HCT116 (cell line): ENCODE measurements around the gene PAX1. TPM values are rescaled to one million over a fixed set of nuclear protein-coding genes. Genes with fewer than 3 reads are reported as not detected.

Experiments used
- ATAC-seq: fragments of 200-7000 bp; cut with Tn5 transposase; 2 replicates; pipeline ENCODE4 v1.9.1; 2020; ENCODE audit warnings: mild to moderate bottlenecking, moderate library complexity
- BruUV-seq: library from RNA; stranded (reverse); fragments of 400-500 nt; replicated peaks from 2 replicates; lab custom pipeline; 2021; lab: Mats Ljungman, UMichigan
- CTCF ChIA-PET: fragments of 300-600 bp; sonication (Branson Sonifier 250); formaldehyde crosslinking; loops from one replicate; lab custom pipeline; 2021; ENCODE audit warnings: antibody characterized with exemption; lab: Charles Lee
- POLR2A ChIA-PET: fragments of 300-600, 350-600 bp; sonication (Branson Sonifier 250); formaldehyde crosslinking; loops from one replicate; lab custom pipeline; 2021; ENCODE audit warnings: antibody characterized with exemption; lab: Charles Lee
- RAD21 ChIA-PET, 2 experiments: fragments of 300-600 bp; sonication (Branson Sonifier 250); formaldehyde crosslinking; loops; one replicate each; lab custom pipeline; 2023; ENCODE audit warnings: low total read pairs in 2 of 2; ENCODE audit not compliant: uncharacterized antibody in 2 of 2, unreplicated experiment in 2 of 2, low non-redundant PET in 1 of 2; lab: Charles Lee
- DNase-seq: peaks from one replicate; pipeline ENCODE4 v3.0.0-alpha.2; 2010; ENCODE audit warnings: low read depth, low spot score
- H2AFZ ChIP-seq: fragments of 200-600 bp; shearing (Covaris generic), sonication (generic); 2 replicates; pipeline ENCODE4 v1.6.1; 2017; ENCODE audit warnings: low read depth, mixed run types, mixed read lengths, antibody characterized with exemption, low read length; ENCODE audit not compliant: poor library complexity, severe bottlenecking
- H3K27ac ChIP-seq: 2 replicates; pipeline ENCODE4 v1.5.1; 2012; ENCODE audit warnings: low read depth, low read length
- H3K27me3 ChIP-seq: fragments of 200-600 bp; sonication (generic); 2 replicates; pipeline ENCODE4 v1.6.1; 2016; ENCODE audit warnings: mixed run types, low read length, mixed read lengths; ENCODE audit not compliant: insufficient read depth
- H3K36me3 ChIP-seq, 2 experiments: fragments of 200-500 bp in 1 of 2; fragments of 200-600 bp in 1 of 2; sonication (Bioruptor generic) in 1 of 2; sonication (generic) in 1 of 2; 2 replicates each; pipeline versions ENCODE4 v1.5.1 to v1.6.1; 2014 to 2016; ENCODE audit warnings: low read length in 2 of 2, inconsistent platforms in 1 of 2, mixed read lengths in 1 of 2, mixed run types in 1 of 2; ENCODE audit not compliant: insufficient read depth in 2 of 2, control insufficient read depth in 1 of 2
- H3K4me1 ChIP-seq, 2 experiments: fragments of 200-600 bp in 1 of 2; sonication (generic) in 1 of 2; 2 replicates each; pipeline versions ENCODE4 v1.5.1 to v1.6.1; 2012 to 2017; ENCODE audit warnings: low read length in 2 of 2, inconsistent platforms in 1 of 2, mild to moderate bottlenecking in 1 of 2, mixed read lengths in 1 of 2, mixed run types in 1 of 2, moderate library complexity in 1 of 2; ENCODE audit not compliant: insufficient read depth in 2 of 2, control insufficient read depth in 1 of 2
- H3K4me2 ChIP-seq: fragments of 200-600 bp; sonication (generic); 2 replicates; pipeline ENCODE4 v1.6.1; 2017; ENCODE audit warnings: mixed run types, low read length, mixed read lengths
- H3K4me3 ChIP-seq, 2 experiments: fragments of 200-600 bp in 1 of 2; sonication (generic) in 1 of 2; replicated peaks in 1 of 2; 2 replicates each; pipeline ENCODE4 v1.5.1; 2011 to 2016; ENCODE audit warnings: low read length in 2 of 2, control low read depth in 1 of 2, low read depth in 1 of 2, mild to moderate bottlenecking in 1 of 2, mixed read lengths in 1 of 2, mixed run types in 1 of 2
- H3K79me2 ChIP-seq: fragments of 200-600 bp; sonication (generic); 2 replicates; pipeline ENCODE4 v1.6.1; 2017; ENCODE audit warnings: mild to moderate bottlenecking, mixed run types, low read length, moderate library complexity, mixed read lengths; ENCODE audit not compliant: insufficient read depth
- H3K9ac ChIP-seq: fragments of 200-600 bp; sonication (generic); 2 replicates; pipeline ENCODE4 v1.6.1; 2016; ENCODE audit warnings: low read length, mixed read lengths
- H3K9me2 ChIP-seq: fragments of 200-600 bp; sonication (generic), shearing (Covaris generic); 2 replicates; pipeline ENCODE4 v1.6.1; 2017; ENCODE audit warnings: mixed run types, mild to moderate bottlenecking, moderate library complexity; ENCODE audit not compliant: insufficient read depth
- H3K9me3 ChIP-seq, 2 experiments: fragments of 200-500 bp in 1 of 2; fragments of 200-600 bp in 1 of 2; sonication (Bioruptor generic) in 1 of 2; sonication (generic) in 1 of 2; 2 replicates each; pipeline ENCODE4 v1.6.1; 2014 to 2017; ENCODE audit warnings: low read length in 2 of 2, mixed read lengths in 2 of 2, inconsistent platforms in 1 of 2, low read depth in 1 of 2, mild to moderate bottlenecking in 1 of 2, mixed run types in 1 of 2, moderate library complexity in 1 of 2; ENCODE audit not compliant: control insufficient read depth in 1 of 2, insufficient read depth in 1 of 2
- H4K20me1 ChIP-seq: fragments of 200-600 bp; sonication (generic), shearing (Covaris generic); 2 replicates; pipeline ENCODE4 v1.6.1; 2017; ENCODE audit warnings: mixed run types, mild to moderate bottlenecking, moderate library complexity; ENCODE audit not compliant: insufficient read depth
- CTCF ChIP-seq, 3 experiments: fragments of 200-600 bp in 1 of 3; sonication (generic) in 1 of 3; IDR thresholded peaks in 2 of 3; conservative IDR thresholded peaks in 1 of 3; 2 replicates each; pipeline ENCODE4 v1.5.1; 2012 to 2017; ENCODE audit warnings: low read depth in 2 of 3, low read length in 2 of 3, antibody characterized with exemption in 1 of 3, borderline replicate concordance in 1 of 3, control low read depth in 1 of 3, mild to moderate bottlenecking in 1 of 3, mixed read lengths in 1 of 3, mixed run types in 1 of 3, moderate library complexity in 1 of 3; ENCODE audit not compliant: insufficient read depth in 1 of 3
- EGR1 ChIP-seq: IDR thresholded peaks from 2 replicates; pipeline ENCODE4 v1.6.1; 2012; ENCODE audit warnings: low read depth
- EZH2 ChIP-seq: fragments of 200-600 bp; sonication (generic); IDR thresholded peaks from 2 replicates; pipeline ENCODE4 v1.6.1; 2017; ENCODE audit warnings: antibody characterized with exemption, mixed run types
- EZH2phosphoT487 ChIP-seq: fragments of 200-600 bp; IDR thresholded peaks from 2 replicates; pipeline ENCODE4 v1.6.1; 2018; ENCODE audit warnings: antibody characterized with exemption, borderline replicate concordance
- POLR2AphosphoS5 ChIP-seq: IDR thresholded peaks from 2 replicates; pipeline ENCODE4 v1.6.1; 2011; ENCODE audit warnings: mild to moderate bottlenecking, low read depth, low read length, moderate library complexity
- RAD21 ChIP-seq: IDR thresholded peaks from 2 replicates; pipeline ENCODE4 v1.6.1; 2012; ENCODE audit warnings: low read depth, mild to moderate bottlenecking
- REST ChIP-seq: IDR thresholded peaks from 2 replicates; pipeline ENCODE4 v1.6.1; 2012; ENCODE audit warnings: low read depth
- SIN3A ChIP-seq: IDR thresholded peaks from 2 replicates; pipeline ENCODE4 v1.6.1; 2012; ENCODE audit warnings: low read depth
- SRF ChIP-seq: IDR thresholded peaks from 2 replicates; pipeline ENCODE4 v1.6.1; 2012; ENCODE audit warnings: low read depth
- TCF7L2 ChIP-seq: IDR thresholded peaks from 2 replicates; pipeline ENCODE4 v1.7.0; 2011; ENCODE audit warnings: borderline replicate concordance, inconsistent platforms; ENCODE audit not compliant: insufficient read depth, insufficient read length; ENCODE audit errors: extremely low read depth
- ZBTB33 ChIP-seq: IDR thresholded peaks from 2 replicates; pipeline ENCODE4 v1.6.1; 2011; ENCODE audit warnings: mild to moderate bottlenecking, low read length, moderate library complexity; ENCODE audit not compliant: insufficient replicate concordance; ENCODE audit errors: extremely low read depth
- ZFX ChIP-seq: fragments of 450-650 bp; IDR thresholded peaks from 2 replicates; pipeline ENCODE4 v1.6.1; 2017
- ZNF274 ChIP-seq: fragments of 200-500 bp; sonication (Bioruptor generic); IDR thresholded peaks from 2 replicates; pipeline ENCODE4 v1.6.1; 2014; ENCODE audit warnings: mild to moderate bottlenecking, low read depth, low read length, inconsistent platforms
- intact Hi-C: fragments of 100-400 bp; cut with micrococcal nuclease; formaldehyde crosslinking; loops from 2 replicates; pipeline ENCODE4 v1.10.0; 2022
- total RNA-seq: library from RNA; stranded (reverse); gene quantifications from one replicate; pipeline ENCODE4 v1.2.1, GENCODE V29; 2021; ENCODE audit not compliant: unreplicated experiment

PAX1 gene
- total RNA-seq, 1 experiment from 2014 or later: not detected

- ATAC-seq: peak; percentile 69
- H3K9me3 ChIP-seq: no peaks in the 10 kb centered on the region
- no peak for DNase-seq
- H4K20me1 ChIP-seq: no peaks in the 10 kb centered on the region
- no peaks in the 10 kb centered on the region for H3K4me1 ChIP-seq
- H3K9ac ChIP-seq: no peak overlapping the region
- TF ChIP-seq SRF (no peak), RAD21 (peak; percentile 23; the same call in 1 of the 2 replicates), TCF7L2 (no peak), POLR2AphosphoS5 (no peak), SIN3A (no peak), ZFX (no peak), ZNF274 (no peak), CTCF (IDR thresholded peaks at IDR 0.05 in 2 of 3, conservative IDR thresholded peaks at IDR 0.05 in 1 of 3; ENCODE audit: borderline replicate concordance in 1 of 3, insufficient read depth in 1 of 3, low read depth in 2 of 3, low read length in 2 of 3) (peak in 2 of 3 experiments; percentile 24 to 41; a peak in 4 of 6 replicates), EZH2 (no peak), EGR1 (no peak), ZBTB33 (no peak), REST (no peak), EZH2phosphoT487 (no peak)
- H2AFZ ChIP-seq: no peak overlapping the region
- H3K4me2 ChIP-seq: no peak overlapping the region
- H3K79me2 ChIP-seq: no peaks in the 10 kb centered on the region
- ChIA-PET CTCF (no interaction called here), RAD21 (no interaction called here), POLR2A (no interaction called here)
- no peaks in the 10 kb centered on the region for H3K36me3 ChIP-seq
- H3K27ac ChIP-seq: no peak overlapping the region
- H3K9me2 ChIP-seq: no peaks in the 10 kb centered on the region
- peaks cover 8% of the 10 kb centered on the region; the same call in 1 of the 2 replicates for H3K27me3 ChIP-seq
- no TSS peak for BruUV-seq
- no peak overlapping the region for H3K4me3 ChIP-seq
- intact Hi-C loops: no loop called here
Observed at GRCh38 chr20:21702553-21703470, 2.7 kb upstream of the PAX1 start.
